NCI-H1417 (cell line): ENCODE measurements around the gene IREB2.
A peak's percentile ranks its signal among the peaks of the same experiment; 100 is the strongest.
"Not testable (repeated sequence)": the region's sequence is repeated elsewhere in the genome, so short reads cannot be mapped to it uniquely, and the experiment has no call there.

Experiments used
- DNase-seq, 3 experiments: peaks; one replicate each; lab custom pipeline; 2025; lab: John Stamatoyannopoulos, UW

IREB2 gene

DNA sequence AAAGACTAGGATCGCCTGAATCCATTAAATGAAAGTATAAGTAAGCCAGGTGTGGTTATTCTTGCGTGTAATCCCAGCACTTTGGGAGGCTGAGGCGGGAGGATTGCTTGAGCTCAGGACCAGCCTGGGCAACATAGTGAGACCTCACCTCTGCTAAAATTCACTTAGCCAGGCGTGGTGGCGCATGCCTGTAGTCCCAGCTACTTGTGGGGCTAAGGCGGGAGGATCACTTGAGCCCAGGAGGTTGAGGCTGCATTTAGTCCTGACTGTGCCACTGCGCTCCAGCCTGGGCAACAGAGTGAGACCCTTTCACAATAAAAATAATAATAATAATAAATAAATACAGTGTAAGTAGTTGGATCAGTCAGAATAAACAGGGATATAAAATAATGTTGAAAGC, 43.9 kb downstream of the IREB2 start:
- DNase-seq, result no peak

GRCh38 chr15:78492872-78493271, 54.9 kb downstream of the IREB2 start:
- DNase-seq, result no peak

DNA sequence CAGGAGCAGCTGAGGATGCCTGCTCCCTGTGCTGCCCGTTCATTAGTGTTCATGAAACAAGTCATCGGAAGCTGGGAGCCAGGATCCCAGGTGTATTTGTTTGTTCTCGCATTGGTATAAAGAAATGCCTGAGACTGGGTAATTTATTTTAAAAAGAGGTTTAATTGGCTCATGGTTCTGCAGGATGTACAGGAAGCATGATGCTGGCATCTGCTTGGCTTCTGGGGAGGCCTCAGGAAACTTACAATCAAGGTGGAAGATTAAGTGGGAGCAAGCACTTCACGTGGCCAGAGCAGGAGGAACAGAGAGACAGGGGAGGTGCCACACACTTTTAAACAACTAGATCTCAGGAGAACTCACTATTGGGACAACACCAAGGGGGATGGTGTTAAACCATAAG, 63.8 kb downstream of the IREB2 start:
- DNase-seq, result no peak

GRCh38 chr15:78502641-78503040, 64.6 kb downstream of the IREB2 start:
- no peak for DNase-seq

DNA sequence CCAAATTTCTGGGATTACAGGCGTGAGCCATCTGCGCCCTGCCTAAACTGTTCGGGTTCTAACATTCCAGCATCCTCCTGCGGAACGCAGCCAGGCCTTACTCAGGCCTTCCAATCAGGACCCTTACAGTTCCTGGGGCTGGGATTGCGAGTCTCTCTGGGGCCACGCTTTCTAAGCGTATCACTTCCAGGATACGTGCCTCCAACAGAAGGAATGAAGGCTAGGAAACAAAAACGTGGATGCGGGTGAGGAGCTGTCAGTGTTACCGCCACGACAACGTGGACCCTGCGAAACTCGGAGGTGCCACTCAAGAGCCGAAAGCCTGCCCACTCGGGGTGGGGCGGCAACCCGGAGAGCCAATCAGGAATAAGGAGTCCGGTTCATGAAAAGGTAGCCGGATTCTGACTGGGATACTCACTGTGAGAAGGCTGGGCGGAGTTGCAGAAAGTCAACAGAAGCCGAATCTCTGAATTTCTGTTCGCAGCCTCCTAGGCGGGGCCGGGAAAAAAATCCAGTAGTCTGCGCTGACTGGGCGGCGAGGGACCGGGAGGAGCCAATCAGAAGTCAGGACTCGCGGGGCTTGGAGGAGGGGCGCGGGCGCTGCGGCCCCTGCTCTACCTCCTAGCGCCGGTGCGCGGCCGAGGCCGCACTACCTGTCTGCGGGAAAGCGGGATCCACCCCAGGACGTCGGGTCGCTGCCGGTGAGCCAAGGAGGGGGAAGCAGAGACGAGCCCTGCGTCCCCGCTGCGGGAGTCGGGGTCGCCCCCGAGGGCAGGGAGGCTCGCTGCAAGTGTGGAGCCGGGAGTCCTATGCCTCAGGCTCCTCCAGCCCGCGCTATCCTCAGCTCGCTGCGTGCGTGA, 69.2 kb downstream of the IREB2 start, which contains the start of gene HYKK:
HYKK (plus strand) TSS at position 607 of the 860 bp plus-strand sequence. CDS start 5,512 bp downstream, outside the sequence.
- DNase-seq, result peak; percentile 91 to 99 (median 98)

DNA sequence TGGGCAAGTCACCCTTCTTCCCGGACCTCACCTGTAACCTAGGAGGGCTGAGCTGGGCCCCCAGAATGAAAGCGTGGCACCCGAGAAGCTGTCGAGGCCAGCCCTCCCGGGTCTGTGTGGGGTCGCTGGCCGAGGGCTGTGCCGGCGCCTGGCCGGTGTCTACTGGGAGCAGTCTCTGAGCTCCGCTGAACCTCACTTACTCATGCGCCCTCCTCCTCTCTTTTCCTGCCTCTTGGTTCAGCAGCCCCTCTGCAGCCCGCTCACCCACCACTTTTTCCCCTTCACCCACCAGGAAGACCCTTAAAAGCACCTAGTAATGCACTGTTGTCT, 69.8 kb downstream of the IREB2 start:
- peak in 1 of 3 experiments; percentile 78 for DNase-seq

DNA sequence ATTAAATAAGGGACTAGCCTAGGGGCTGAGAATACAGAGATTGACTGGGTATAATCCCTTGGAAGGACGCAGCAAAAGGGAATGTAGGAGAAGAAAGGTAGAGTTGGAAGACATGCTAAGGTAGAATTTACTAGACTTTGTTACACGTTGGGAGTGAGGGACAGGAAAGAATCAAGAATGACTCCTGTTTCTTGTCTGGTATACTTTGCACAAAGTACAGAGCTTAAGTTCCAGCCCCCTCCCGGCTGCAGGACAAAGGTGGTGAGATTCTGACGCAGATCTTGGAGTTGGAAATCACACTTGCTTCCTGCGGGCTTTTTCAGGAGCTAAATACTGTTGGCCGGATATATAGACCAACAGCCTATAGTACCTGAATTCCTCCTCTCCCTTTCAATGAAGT, 70.3 kb downstream of the IREB2 start:
- no peak for DNase-seq

- peak in 1 of 3 experiments; percentile 28 for DNase-seq
Observed at GRCh38 chr15:78509726-78510312, 71.8 kb downstream of the IREB2 start.

- DNase-seq, result not testable (repeated sequence)
Observed at GRCh38 chr15:78520035-78520434, 82.0 kb downstream of the IREB2 start.

GRCh38 chr15:78524230-78524629, 86.2 kb downstream of the IREB2 start:
- DNase-seq, result no peak

DNA sequence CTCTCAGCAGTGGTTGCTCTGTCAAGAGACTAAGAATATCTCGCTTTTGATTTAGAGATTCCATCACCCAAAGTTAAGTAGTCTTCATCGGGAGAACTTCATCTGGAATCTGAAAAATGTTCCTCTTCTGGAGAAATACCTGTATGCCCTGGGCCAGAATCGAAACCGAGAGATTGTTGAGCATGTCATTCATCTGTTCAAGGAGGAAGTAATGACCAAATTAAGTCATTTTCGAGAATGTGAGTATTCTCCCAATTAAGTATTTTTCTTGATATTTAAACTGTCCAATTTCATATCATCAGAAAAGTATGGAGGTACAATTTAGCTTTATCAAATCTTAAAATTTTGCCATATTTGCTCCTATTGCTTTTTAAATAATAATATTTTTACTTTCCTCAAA, 89.3 kb downstream of the IREB2 start:
- DNase-seq, result no peak

- DNase-seq, result peak in 2 of 3 experiments; percentile 9 to 69
Observed at GRCh38 chr15:78533331-78533730, 95.3 kb downstream of the IREB2 start.

- DNase-seq, result no peak
Observed at GRCh38 chr15:78536134-78536533, 98.1 kb downstream of the IREB2 start.

DNA sequence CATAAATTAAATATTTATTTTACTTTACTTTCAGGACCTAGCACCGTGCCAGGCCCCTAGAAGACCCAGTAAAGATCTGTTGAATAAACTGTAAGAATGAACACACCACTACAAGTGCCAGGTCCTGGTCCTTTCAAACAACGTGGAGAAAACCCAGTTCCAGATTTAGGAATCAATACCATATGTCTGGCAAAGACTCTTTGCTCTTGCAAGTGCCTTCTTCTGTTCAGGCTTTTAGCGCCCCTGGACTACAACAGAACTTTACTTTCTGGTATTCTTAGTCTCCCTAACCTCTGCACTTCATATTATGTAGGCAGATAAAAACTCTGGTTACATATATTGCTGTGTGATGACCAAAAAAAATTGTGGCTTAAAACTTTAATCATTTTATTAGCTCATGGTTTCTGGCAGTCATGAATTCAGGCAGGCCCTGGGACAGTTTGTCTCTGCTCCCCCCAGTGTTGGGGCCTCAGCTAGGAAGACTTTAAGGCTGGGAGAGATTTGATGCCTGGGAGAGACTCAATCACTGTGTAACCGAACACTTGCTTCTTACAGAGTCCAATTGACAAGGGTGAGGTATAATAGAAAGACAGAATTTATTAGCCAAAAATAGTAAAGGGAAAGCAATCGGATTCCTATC, 99.4 kb downstream of the IREB2 start:
- DNase-seq, result no peak

DNA sequence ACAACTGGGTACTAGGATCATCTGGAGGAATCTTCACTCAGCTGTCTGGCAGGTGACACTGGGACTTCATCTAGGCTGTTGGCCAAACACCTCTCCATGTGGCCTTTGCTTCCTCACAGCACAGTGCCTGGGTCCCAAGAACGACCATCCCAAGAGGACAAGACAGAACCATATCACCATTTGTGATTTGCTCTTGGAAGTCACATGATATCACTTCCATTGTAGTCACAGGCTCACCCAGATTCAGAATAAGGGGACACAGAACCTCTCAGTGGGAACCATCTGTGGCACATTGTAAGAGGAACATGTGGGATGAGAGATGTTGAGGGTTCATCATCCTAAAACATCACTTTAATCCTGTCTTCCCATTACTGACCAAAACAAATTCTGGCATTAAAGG, 100.3 kb downstream of the IREB2 start:
- no peak for DNase-seq

GRCh38 chr15:78539464-78540140, 101.6 kb downstream of the IREB2 start:
- DNase-seq, result not testable (repeated sequence)

GRCh38 chr15:78540141-78540870, 102.3 kb downstream of the IREB2 start, which contains the start of gene PSMA4:
Gene PSMA4 (plus strand): TSS chr15:78540444. CDS start chr15:78541928, 1,484 bp downstream.
- DNase-seq, result peak; percentile 76 to 98 (median 97)

DNA sequence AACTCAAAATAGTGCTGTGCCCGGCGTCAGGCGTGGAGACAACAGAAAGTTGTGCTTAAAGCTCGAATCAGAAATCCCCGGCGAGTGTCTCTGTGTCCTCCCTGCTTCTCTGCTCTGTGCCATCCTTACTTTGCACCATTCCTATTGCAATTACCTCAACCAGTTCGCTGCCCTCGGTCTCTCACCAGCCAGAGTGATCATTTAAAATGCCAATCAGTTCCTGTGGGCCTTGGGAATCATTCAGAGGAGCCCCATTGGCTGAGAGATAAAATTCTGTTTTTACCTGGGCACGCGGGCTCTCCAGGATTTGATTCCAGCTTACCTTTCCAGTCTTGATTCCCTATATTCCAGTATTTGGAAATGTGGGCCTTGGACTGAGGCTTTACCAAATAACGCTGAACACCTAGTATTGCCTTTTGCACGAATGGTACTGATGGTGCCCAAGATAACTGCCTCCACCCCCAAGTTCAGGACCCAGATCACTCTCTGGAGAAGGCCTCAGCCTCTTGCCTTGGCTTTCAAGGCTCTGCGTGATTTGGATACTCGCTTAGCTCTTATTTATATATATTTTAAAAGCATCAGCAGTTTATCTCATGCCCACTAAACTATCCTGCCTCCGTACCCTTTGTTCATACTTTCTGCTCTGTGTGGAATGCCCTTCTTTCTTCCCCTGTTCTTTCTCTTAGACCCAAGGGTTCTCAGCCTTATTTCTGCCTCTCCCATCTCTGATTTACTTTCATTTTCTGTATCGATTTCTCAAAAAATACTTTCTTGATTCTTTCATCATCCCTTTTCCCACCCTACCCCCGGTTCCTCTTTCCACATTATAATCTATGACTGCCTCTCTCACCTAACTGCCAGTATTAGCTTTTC, 103.1 kb downstream of the IREB2 start:
- no peak for DNase-seq

- DNase-seq, result no peak
Observed at GRCh38 chr15:78541744-78542034, 103.7 kb downstream of the IREB2 start.

GRCh38 chr15:78542647-78543046, 104.6 kb downstream of the IREB2 start:
- no peak for DNase-seq

- DNase-seq, result no peak
Observed at GRCh38 chr15:78550194-78550593, 112.2 kb downstream of the IREB2 start.
